Endothelial cell of umbilical vein (primary cell): ENCODE results near the gene FLNB.

Experiments used
- EZH2 ChIP-seq: IDR thresholded peaks from 2 replicates; pipeline ENCODE4 v1.6.1; 2012; ENCODE audit warnings: borderline replicate concordance, low read depth, mild to moderate bottlenecking, moderate library complexity, low read length, inconsistent platforms; ENCODE audit not compliant: severe bottlenecking
- JUN ChIP-seq: IDR thresholded peaks from 2 replicates; pipeline ENCODE4 v1.6.1; 2011; ENCODE audit warnings: borderline replicate concordance, low read depth; ENCODE audit not compliant: insufficient read length, insufficient read depth
- MYC ChIP-seq: IDR thresholded peaks from one replicate; pipeline ENCODE4 v1.6.1; 2011; ENCODE audit warnings: mild to moderate bottlenecking, low read depth, low read length
- POLR2A ChIP-seq: IDR thresholded peaks from 2 replicates; pipeline ENCODE4 v1.6.1; 2012; ENCODE audit warnings: low read depth, mild to moderate bottlenecking, control low read depth, low read length
- TF ChIP-seq, protein P1 (sequence below), 2 donors: IDR thresholded peaks; 1 replicate in 1 of 2; 2 replicates in 1 of 2; pipeline ENCODE4 v1.5.1; 2011; ENCODE audit warnings: low read length in 2 of 2, mild to moderate bottlenecking in 2 of 2, moderate library complexity in 2 of 2, control low read depth in 1 of 2, inconsistent platforms in 1 of 2, low read depth in 1 of 2; ENCODE audit not compliant: insufficient read depth in 1 of 2; ENCODE audit errors: extremely low read depth in 1 of 2

DNA sequence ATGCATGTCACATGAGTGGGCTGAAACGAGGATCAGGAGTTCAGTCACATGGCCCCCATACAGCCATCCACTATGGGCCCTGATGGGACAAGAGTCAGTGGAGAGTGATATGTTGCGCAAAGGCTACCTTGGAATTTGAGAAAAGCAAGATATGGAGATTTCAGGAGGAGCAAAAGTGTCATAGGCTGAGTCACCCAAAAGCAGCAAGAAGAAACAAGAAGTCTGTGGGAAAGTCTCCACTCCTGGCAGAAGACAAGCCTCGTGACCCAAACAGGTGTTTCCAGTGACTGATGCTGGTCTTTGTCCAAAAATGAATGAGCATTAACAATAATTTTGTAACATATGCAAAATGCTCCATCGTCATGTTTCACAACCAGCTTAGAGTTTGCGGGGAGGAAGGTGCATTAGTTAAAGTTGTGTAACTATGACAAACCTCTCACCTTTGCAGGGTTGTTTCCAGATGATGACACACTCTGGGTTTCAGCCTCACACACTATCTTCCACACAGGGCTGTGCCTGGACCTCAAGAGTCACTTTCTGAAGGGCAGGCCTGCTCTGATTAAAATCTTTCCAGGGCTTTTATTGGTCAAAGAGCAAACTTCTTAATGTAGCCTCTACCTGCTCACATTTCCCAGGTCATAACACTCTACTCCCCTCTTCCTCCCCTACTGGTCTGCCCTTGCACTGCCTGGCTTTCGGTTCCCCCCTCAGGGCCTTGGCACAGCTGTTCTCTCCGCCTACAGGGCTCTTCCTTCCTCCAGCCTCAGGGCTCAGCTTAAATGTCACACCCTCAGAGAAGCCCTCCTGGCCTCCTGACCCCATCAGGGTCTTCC lies 206.5 kb downstream of the FLNB start:
- TF ChIP-seq, protein P1, sequence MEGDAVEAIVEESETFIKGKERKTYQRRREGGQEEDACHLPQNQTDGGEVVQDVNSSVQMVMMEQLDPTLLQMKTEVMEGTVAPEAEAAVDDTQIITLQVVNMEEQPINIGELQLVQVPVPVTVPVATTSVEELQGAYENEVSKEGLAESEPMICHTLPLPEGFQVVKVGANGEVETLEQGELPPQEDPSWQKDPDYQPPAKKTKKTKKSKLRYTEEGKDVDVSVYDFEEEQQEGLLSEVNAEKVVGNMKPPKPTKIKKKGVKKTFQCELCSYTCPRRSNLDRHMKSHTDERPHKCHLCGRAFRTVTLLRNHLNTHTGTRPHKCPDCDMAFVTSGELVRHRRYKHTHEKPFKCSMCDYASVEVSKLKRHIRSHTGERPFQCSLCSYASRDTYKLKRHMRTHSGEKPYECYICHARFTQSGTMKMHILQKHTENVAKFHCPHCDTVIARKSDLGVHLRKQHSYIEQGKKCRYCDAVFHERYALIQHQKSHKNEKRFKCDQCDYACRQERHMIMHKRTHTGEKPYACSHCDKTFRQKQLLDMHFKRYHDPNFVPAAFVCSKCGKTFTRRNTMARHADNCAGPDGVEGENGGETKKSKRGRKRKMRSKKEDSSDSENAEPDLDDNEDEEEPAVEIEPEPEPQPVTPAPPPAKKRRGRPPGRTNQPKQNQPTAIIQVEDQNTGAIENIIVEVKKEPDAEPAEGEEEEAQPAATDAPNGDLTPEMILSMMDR (IDR thresholded peaks at IDR 0.05; ENCODE audit: extremely low read depth in 1 of 2, insufficient read depth in 1 of 2, low read depth in 1 of 2, low read length in 2 of 2), result no peak
- TF ChIP-seq MYC (no peak), EZH2 (no peak), POLR2A (no peak), JUN (no peak)
